ENCODE measurements around the gene MIOX.
"Not testable (repeated sequence)": the region's sequence is repeated elsewhere in the genome, so short reads cannot be mapped to it uniquely, and the experiment has no call there.

The MIOX gene

DNA sequence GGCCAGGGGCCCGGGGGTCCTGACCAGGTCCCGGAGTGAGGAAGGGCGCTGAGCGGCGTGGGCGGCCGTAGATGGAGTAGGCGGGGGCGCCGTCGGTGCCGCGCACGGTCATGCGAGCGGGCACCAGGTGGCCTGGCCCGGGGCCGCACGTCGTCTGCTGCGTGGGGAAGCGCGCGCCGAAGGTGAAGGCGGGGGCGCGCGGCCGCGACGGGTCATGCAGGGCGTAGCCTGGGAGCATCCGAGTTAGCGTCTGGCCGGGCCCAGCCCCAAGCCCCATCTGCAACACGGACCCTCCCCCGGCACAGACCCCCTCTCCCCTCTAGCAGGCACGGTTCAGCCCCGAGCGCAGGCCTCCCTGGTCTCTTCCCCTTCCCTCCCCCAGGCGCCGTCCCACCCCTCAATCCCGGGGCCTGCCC lies 44.9 kb downstream of the MIOX start:
- no peak for DNase-seq

- no peak for DNase-seq
These were observed 45.5 kb downstream of the MIOX start for GRCh38 chr22:50531962-50532674.

DNA sequence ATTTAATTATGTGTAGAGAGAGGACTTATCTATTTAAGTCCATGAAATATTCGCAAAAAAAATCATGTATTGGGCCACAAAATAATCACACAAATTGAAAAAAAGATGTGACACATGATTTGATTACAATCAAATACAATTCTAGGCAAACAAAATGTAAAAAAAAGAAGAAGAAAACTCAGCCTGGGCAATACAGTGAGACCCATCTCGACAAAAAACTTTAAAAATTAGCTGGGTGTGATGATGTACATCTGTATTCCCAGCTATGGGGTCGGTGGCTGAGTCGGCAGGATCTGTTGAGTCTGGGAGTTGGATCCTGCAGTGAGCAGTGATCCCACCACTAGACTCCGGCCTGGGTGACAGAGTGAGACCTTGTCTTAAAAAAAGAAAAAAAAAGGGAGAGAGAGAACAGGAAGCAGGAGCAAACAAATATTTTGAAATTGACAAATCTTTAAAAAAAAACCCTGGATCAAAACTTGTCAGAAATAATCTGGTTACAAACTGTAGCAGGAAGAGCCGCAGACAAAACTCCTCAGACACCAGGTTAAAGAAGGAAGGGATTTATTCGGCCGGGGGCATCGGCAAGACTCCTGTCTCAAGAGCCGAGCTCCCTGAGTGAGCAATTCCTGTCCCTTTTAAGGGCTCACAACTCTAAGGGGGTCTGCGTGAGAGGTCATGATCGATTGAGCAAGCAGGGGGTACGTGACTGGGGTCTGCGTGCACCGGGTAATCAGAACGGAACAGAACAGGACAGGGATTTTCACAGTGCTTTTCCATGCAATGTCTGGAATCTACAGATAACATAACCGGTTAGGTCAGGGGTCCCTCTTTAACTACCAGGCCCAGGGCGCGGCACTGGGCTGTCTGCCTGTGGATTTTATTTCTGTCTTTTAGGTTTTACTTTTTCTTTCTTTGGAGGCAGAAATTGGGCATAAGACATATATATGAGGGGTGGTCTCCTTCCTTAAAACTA lies 46.5 kb downstream of the MIOX start:
- DNase-seq: no peak

GRCh38 chr22:50533856-50534711 lies 47.4 kb downstream of the MIOX start:
- not testable (repeated sequence) for DNase-seq

GRCh38 chr22:50535113-50535512 lies 48.5 kb downstream of the MIOX start:
- no peak for DNase-seq

DNA sequence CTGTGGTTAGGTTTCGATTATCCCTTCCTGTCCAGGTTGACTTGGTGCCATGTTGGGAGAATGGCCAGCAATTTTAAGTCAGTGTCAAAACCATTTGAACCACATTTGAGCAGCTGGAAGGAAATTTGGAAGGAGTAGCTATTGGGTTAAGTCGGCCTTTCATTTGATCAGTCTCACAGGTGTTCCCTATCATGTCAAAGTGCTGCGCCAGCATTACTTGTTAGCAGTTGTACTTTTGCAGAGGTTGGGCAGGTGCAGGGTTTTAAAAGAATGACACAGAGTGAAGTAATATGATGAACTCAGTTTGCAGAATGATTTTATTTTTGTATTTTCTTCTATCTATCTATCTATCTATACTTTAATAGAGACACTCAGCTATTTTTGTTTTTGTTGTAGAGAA lies 49.6 kb downstream of the MIOX start:
- DNase-seq: no peak

DNA sequence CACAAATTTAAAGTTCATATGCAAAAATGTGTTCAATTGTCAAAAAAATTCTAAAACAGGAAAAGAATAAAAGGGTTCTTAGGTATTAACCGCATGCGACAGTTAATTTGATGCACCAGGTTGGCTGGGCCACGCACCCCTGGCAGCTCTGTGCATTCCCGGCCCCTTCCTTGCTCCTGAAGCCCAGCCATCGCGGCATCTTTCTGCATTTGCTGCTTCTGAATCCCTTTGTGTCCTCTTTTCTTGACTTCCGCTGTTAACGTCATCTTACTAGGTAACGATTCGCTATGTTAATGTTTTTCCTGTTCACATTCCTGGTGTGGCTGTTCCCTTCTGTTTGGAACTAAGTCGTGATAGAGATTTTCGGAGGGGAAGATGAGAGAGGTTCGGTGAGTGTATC lies 51.1 kb downstream of the MIOX start:
- no peak for DNase-seq

All from NCI-H1694 treated with DMSO at 0.1 percent for 48 hours (cell line).